Measurements from ENCODE around the gene GDF3.
"Not testable (repeated sequence)": the region's sequence is repeated elsewhere in the genome, so short reads cannot be mapped to it uniquely, and the experiment has no call there.

The GDF3 gene

GRCh38 chr12:7667125-7667524 lies 28.4 kb downstream of the GDF3 start:
- DNase-seq (ENCODE audit: low spot score) = peak; percentile 31

DNA sequence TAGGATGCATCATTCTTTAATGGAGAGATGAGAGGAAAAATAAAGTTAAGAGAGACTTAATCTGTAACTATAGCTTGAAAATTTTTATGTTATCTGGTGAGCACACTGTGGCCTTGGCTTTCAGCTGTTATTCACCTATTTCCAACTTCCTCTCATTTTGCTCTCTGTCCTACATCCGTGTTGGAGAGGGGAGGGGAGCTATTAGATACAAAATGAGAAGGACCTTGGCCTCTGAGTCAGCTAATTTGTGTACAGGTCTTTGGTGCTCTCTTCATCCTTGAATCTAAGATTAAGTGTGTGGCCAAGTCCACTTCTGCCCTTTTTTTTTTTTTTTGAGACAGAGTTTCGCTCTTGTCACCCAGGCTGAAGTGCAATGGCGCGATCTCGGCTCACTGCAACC lies 29.0 kb downstream of the GDF3 start:
- no peak for DNase-seq (ENCODE audit: low spot score)

DNA sequence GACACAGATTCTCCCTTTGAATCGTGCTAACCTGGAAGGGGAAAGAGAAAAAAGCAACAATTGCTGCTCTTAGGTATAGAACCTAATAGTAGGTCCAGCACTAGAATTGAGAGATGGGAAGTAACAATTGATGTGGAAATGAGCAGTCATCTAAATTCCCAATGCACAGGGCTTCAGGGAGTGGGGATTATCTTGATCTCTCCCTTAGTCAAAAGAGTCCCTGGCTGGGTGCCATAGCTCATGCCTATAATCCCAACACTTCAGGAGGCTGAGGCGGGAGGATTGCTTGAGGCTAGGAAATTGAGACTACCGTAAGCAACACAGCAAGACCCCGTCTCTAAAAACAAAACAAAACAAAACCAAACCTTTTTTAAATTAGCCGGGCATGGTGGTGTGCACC lies 33.8 kb downstream of the GDF3 start:
- DNase-seq (ENCODE audit: low spot score) = no peak

DNA sequence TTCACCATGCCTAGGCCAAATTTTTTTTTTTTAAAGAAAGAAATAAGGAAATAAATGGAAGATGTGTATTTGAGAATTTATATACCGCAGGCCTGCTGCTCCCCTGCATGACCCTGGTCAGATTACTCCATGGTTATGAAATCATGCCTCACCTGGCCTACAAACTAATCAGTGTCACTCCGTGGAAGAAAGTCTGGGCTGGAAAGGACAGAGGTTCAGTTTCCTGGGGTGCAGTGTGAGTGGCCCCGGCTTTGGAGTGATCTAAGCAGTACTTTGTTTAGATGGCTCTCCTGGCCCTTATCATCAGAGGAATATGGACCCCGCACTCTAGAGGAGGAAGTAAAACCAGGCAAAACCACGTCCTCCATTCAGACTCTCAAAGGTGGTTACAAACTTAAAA lies 39.5 kb downstream of the GDF3 start:
- no peak for DNase-seq (ENCODE audit: low spot score)

- no peak for DNase-seq (ENCODE audit: low spot score)
These were observed 45.5 kb downstream of the GDF3 start for GRCh38 chr12:7650091-7650490.

DNA sequence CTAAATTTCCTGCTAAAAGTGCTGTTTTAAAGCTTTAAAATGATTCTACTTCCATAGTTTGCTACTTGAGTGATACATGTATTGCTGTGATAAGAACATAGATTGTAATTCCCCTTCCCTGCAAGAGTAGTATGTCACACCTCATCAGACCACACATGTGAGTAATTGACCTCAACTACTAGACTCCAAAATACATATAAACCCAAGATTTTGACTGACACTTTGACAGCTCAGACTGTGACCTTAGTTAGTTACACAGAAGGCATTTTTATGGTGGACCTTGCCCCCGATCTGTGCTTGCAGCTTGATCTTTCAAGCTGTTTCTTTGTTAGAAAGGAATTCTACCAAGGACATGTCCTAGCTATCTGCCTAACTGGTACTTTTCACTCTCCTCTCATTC lies 48.5 kb downstream of the GDF3 start:
- no peak for DNase-seq (ENCODE audit: low spot score)

GRCh38 chr12:7646178-7646475 lies 49.4 kb downstream of the GDF3 start:
- no peak for DNase-seq (ENCODE audit: low spot score)

DNA sequence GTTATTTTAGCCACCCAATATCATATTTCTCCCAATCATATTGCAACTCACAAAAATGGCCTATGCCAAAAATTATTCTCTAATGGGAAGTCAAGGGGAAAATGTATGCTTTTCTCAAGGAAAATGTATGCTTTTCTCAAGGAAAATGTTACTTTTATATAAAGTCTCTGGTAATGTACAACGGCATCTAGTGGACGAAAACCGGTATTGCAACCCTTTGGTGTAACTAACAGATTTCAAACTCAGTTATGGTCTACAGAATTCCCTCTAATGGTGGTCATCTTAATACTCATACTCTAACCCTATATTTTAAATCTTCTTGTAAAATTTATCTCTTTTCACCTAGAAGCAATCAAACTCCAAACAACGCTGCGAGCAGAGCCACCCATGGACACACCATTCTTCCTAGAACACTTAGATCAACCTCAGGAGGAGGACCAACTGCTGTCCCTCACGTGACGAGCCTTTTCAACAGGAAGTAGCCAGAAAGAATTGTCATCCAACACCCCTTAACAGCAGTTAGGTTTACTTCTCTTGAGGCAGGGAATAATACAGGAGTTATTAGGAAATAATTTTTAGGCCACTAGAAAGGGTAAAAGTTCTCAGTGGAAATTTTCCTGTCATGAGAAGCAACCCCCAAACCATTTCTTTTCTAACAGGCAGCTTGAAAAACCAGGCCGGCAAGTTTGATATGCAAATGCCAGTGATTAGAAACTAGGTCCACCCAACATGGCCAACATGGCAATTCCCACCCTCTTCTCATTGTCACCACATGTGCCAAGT lies 50.0 kb downstream of the GDF3 start:
- DNase-seq (ENCODE audit: low spot score) = peak; percentile 45

DNA sequence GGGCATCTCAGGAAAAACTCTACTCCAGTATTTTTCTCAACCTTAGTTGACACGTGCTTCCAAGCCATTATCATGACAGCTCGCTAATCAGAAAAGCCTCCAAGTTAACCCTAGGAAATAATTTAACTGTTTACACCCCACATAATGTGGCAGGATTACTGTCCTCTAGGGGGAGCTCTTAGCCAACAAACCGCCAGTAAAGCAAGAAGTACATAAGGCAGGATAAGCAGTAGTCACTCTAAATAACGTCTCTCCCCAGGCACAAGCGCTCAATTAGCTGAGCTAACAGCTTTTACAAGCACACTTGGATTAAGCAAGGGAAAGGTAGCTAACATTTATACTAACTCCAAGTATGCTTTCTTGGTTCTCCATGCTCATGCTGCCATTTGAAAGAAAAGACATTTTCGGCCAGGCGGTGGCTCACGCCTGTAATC lies 52.7 kb downstream of the GDF3 start:
- no peak for DNase-seq (ENCODE audit: low spot score)

DNA sequence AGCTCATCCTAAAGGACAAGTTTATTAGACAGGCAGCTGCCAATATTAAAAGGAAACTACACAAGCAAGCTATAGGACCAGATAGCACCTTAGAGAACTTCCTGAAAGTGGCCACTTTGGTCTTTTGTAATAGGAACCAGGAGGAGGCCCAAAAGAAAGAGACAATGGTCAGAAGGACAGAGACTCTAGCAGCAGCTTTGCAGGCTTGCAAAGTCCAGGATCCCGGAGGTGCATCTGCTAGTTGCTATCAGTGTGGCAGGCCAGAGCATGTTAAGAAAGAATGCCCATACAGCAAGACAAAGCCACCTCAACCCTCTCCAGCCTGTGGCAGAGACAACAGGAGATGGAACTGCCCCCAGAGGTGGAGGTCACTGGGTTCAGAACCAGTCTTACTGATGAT lies 53.3 kb downstream of the GDF3 start:
- DNase-seq (ENCODE audit: low spot score) = no peak

DNA sequence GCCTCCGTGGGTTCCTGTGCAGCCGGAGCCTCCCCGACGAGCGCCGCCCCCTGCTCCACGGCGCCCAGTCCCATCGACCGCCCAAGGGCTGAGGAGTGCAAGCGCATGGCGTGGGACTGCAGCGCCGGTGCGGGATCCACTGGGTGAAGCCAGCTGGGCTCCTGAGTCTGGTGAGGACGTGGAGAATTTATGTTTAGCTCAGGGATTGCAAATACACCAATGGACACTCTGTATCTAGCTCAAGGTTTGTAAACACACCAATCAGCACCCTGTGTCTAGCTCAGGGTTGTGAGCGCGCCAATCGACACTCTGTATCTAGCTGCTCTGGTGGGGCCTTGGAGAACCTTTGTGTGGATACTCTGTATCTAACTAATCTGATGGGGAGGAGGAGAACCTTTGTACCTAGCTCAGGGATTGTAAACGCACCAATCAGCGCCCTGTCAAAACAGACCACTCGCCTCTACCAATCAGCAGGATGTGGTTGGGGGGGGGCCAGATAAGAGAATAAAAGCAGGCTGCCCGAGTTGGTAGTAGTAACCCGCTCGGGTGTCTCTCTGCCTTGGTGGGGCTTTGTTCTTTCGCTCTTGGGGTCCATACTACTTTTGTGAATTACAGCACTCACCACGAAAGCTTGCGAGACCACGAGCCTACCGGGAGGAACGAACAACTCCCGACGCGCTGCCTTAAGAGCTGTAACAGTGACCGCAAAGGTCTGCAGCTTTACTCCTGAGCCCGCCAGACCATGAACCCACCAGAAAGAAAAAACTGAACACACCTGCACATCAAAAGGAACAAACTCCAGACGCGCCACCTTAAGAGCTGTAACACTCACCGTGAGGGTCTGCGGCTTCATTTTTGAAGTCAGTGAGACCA lies 55.2 kb downstream of the GDF3 start:
- DNase-seq (ENCODE audit: low spot score) = not testable (repeated sequence)
